ENCODE data around the gene CAMK2A.

DNA sequence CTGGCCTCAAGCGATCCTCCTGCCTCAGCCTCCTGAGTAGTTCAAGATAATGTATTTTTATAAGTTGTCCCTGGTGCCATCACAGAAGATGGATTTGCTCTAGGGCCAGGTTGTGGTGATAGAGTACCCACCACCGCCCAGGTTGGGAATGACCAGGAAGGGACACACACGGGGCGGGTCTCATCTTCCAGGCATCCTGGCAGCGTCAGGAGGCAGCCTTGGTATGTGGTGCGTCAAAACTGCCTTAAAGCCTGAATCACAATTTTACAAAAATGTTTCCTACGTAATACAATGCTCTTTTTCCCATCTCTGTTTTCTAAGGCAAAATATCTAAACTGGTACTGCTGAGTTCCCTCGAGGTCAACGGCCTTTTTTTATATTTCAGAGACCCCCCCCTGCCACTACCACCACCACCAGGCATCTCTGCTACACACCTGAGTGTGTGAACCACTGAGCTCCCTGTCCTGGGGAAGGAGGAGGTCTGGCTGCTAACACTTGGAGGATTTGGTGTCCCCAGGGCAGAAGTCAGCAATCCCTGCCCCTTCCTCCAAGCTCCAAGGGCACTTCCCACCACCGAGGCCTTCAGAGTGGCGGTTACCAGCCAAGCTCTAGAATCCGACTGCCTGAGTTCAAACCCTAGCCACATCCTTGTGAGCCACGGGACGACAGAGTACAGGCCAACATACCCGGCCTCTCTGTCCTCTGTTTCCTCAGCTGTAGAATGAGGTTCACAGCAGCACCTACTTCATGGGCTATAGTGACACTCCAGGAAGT lies 52.4 kb downstream of the CAMK2A start:
- TF ChIP-seq, protein P1, sequence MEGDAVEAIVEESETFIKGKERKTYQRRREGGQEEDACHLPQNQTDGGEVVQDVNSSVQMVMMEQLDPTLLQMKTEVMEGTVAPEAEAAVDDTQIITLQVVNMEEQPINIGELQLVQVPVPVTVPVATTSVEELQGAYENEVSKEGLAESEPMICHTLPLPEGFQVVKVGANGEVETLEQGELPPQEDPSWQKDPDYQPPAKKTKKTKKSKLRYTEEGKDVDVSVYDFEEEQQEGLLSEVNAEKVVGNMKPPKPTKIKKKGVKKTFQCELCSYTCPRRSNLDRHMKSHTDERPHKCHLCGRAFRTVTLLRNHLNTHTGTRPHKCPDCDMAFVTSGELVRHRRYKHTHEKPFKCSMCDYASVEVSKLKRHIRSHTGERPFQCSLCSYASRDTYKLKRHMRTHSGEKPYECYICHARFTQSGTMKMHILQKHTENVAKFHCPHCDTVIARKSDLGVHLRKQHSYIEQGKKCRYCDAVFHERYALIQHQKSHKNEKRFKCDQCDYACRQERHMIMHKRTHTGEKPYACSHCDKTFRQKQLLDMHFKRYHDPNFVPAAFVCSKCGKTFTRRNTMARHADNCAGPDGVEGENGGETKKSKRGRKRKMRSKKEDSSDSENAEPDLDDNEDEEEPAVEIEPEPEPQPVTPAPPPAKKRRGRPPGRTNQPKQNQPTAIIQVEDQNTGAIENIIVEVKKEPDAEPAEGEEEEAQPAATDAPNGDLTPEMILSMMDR (IDR thresholded peaks at IDR 0.05) = no peak
- no peak for TF ChIP-seq POLR2A (IDR thresholded peaks at IDR 0.05)

All from upper lobe of left lung (tissue), 4 donors.